ENCODE data around the gene ARHGAP45.
"Not testable (repeated sequence)": the region's sequence is repeated elsewhere in the genome, so short reads cannot be mapped to it uniquely, and the experiment has no call there.

Gene ARHGAP45

GRCh38 chr19:1106841-1107660 is 40.1 kb downstream of the ARHGAP45 start:
- no peak for DNase-seq

DNA sequence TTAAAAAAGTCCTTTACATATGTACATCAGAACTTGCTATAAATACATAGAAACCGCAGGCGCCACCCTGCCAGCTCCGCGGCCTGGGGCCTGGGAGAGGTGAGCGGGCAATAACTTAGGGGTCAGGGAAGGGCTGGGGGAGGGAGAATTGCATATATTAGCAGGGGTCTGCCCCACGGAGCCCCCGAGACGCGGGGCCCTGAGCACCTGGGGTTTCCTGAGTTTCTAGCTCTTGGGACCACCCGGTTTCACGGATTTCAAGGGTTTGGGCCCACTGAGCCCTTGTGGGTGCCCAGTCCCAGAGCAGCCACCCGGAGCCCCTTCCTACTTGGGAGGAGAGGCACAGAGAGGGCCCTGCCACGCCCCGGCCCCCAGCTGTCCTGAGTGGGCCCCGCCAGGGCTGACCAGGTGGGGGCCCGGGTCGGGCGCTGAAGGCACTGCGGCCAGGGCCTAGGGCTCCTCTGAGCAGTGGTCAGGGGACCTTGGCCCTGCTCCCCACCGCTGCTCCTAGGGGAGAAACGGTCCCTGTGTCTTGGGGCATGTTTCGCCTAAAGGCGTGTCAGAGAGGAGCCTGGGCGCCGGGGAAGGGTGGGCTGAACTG is 40.8 kb downstream of the ARHGAP45 start:
- DNase-seq, result no peak

DNA sequence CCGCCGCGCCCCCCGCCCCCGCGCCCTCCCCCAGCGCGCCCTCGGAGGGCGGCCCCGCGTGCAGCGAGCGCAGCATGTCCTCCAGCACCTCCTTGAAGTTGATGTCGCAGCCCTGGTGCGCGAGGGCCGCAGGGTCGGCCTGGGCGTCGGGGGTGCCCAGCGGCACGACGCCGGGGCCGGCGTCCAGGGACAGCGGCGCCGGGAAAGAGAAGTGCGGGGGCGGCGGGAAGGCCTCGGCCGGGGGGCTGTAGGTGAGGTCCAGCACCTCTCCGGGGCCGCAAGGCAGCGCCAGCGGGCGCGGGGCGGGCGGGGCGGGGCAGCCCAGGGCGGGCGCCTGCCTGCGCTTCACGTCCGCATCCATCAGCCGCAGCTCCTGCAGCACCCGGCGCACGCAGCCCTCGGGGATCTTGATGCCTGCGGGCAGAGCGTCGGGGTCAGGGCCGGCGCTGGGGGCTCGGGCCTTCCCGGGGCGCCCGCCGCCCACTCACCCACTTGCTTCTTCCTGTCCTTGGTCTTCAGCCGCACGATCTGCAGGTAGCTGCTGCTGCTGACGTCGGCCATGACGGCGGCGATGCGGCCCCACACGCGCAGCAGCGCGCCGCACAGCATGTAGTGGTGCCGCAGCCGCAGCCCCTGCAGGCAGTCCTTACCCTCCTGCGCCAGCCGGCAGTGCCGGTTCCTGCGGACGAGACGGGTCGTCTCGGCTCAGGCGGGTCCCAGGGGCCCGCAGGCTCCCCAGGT is 41.5 kb downstream of the ARHGAP45 start:
- DNase-seq, result no peak

DNA sequence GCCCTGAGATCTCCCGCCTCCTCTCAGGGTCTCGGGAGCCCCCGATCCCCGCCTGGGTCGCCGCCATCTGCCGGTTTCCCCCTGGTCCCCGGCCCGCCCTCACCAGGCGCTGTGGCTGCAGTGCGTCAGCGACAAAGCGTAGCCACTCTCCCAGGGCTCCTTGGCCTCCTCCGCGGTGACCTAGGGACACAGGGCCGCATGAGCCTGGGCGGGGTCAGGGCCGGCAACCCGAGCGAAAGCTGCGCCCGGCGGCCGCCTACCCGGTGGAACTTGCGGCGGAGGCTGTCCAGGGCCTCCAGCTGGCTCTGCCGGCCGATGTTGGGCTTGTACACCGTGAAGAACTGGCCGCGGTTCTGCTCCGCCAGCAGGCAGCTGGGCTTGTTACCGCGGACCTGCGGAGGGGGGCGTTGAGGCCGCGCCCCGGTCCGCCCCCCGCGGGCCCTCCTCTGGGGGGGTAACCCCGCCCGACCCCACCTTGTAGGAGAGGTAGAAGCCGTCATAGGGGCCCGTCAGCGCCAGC is 42.1 kb downstream of the ARHGAP45 start:
- DNase-seq, result no peak

DNA sequence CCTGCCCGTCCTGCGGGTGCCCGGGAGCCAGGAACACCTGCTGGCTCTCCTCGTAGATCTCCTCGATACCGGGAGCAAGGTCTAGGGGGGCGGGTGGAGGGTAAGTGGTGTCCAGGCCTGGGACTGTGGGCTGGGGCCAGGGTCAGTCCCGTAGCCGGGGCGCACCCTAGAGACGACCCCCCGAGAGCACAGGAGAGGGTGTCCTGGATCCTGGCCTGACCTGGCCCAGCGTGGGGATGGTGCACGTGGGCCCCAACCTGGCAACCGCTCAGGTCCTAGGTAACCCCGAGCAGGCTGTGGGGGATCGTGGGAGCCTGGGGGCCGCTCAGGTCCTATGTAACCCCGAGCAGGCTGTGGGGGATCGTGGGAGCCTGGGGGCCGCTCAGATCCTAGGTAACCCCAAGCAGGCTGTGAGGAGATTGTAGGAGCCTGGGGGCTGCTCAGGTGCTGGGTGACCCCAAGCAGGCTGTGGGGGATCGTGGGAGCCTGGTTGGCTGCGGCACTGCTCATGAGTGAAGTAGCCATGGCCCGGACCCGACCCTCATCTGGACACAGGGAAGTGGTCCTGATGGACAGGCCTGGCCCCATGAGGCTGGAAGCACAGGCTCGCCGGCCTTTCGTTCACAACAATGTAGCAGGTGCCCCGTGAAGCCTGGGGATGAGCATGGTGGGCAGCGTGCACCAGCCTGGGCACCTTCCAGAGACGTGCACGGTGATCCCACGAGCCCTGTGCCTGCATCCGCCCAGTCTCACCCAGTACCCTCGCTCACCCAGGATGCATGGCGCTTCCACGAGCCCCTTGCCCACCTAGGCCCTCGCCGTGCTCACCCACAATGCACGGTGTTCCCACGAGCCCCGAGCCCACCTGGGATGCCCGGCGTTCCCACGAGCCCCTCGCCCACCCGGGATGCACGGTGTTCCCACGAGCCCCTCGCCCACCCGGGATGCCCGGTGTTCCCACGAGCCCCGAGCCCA is 43.0 kb downstream of the ARHGAP45 start:
- no peak for DNase-seq

GRCh38 chr19:1110809-1111640 is 44.1 kb downstream of the ARHGAP45 start:
- no peak for DNase-seq

GRCh38 chr19:1111641-1112267 is 44.8 kb downstream of the ARHGAP45 start:
- DNase-seq, result no peak

DNA sequence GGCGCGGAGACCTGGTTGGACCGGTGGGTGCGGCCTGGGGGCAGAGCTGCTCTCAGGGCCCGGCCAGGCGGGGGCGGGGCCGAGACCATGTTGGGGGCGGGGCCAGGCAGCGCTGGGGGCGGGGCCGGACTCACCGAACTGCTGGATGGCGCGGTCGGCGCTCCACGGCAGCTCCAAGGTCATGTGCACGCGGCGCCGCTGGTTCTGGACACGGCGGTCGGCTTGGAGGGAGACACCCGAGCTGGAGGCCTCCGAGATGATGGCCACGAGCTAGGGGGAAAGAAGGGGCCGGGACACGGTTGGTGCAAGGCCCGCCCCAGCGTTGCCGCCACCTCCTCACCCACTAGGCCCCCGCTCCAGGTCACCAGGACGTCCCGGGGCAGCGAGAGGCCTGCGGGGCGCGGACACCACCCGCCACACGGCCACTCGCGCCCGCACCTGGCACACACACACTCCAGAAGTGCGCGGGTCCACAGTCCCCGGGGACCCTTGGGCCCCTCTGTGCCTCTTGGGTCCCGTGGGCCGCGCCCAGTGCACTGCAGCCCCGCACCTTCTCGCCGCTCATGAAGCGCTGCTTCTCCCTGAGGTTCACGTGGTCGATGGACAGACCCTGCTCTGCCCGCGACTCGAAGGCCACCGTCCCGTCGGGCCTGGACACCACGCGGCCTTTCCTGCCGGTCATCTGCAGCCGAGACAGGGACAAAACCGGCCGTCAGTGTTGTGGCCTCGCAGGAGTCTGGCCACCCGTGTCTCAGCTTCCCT is 45.5 kb downstream of the ARHGAP45 start:
- no peak for DNase-seq

DNA sequence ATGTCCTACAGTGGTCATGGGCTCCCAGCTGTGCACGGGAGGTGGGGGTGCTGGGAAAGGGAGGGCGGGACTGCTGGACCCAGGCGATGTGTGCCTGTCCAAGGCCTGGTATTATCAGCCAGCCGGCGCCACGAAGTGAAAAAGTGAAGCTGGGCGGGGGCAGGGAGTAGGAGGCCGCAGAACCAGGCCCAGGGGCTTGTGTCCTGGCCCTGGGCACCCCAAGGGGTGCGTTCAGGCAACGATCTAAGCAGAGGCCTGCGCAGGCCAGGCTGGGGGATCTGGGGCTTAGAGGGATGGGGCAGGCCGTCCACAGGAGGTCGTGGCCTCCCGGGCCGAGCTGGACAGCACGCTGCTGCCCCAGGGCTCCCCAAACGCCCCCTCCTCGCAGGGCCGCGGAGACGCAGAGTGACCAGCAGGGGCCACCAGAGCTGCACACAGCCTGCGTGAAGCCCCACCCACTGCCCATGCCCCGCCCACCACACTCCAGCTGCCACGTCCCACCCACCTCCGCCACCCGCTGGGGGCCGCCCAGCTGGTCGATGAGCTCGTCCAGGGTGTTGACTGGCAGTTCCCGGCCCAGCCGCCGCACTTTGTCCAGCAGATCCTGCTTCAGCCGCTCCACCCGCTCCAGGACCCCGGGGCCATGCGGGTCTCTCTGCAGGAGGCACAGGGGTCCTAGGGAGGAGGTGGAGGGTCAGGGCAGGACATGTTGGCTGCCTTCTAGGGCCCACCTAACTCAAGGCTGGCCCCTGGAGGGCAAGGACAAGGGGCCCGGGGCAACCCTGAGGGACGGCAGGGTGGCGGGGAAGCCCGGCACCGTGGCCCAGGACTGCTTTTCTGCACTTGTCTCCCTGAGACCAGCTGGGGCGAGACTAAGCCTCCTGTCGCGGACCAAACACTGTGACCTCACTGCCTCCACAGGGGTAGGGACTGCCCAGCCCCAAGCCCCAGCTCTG is 46.3 kb downstream of the ARHGAP45 start:
- peak; percentile 77 for DNase-seq

- no peak for DNase-seq
Observed at GRCh38 chr19:1113986-1114483, 47.1 kb downstream of the ARHGAP45 start.

DNA sequence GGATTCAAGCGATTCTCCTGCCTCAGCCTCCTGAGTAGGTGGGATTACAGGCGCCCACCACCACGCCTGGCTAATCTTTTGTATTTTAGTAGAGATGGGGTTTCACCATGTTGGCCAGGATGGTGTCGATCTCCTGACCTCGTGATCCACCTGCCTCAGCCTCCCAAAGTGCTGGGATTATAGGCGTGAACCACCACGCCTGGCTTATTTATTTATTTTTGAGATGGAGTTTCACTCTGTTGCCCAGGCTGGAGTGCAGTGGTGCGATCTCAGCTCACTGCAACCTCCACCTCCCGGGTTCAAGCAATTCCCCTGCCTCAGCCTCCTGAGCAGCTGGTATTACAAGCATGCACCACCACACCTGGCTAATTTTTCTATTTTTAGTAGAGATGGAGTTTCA is 47.8 kb downstream of the ARHGAP45 start:
- DNase-seq, result not testable (repeated sequence)

- no peak for DNase-seq
Observed at GRCh38 chr19:1115646-1116420, 48.9 kb downstream of the ARHGAP45 start.

DNA sequence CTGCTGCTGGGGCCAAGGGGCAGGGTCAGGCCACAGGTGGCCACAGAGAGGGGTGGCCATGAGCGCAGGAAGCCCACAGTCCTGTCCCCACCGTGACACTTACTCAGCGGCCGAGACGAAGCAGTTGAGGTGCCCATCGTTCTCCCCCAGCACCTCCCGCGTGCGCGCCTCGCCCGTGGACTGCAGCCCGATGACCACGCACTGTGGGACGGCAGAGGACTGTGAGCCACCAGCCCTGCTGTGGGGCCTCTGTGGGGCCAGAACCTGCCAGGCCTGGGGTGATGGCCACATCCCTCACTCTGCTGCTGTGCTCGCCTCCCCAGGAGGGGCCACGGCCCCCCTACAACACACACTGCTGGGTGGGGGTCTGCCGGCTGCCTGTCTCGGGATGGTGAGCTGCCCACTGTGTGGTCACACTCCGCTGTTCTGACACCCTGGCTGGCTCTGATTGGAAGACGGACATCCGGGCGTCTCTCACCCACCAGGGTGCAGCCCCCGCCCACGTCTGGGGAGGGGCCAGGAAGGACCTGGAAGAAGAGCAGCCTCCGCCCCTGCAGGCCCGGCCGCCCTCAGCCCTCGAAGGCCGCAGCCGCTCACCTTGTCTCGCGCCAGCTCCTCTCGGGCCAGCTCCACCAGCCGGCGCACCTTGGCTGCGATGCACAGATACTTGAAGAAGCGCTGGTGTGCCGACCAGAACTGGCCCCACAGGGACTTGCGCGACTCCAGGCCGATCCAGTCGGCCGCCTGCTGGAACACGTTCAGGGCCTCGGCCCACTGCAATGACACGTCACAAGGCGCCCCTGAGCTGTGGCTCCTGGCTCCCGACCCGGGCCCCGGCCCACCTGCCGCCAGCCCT is 50.0 kb downstream of the ARHGAP45 start:
- DNase-seq, result no peak

- no peak for DNase-seq
Observed at GRCh38 chr19:1117654-1118053, 50.7 kb downstream of the ARHGAP45 start.

- DNase-seq, result no peak
Observed at GRCh38 chr19:1118999-1119398, 52.0 kb downstream of the ARHGAP45 start.

DNA sequence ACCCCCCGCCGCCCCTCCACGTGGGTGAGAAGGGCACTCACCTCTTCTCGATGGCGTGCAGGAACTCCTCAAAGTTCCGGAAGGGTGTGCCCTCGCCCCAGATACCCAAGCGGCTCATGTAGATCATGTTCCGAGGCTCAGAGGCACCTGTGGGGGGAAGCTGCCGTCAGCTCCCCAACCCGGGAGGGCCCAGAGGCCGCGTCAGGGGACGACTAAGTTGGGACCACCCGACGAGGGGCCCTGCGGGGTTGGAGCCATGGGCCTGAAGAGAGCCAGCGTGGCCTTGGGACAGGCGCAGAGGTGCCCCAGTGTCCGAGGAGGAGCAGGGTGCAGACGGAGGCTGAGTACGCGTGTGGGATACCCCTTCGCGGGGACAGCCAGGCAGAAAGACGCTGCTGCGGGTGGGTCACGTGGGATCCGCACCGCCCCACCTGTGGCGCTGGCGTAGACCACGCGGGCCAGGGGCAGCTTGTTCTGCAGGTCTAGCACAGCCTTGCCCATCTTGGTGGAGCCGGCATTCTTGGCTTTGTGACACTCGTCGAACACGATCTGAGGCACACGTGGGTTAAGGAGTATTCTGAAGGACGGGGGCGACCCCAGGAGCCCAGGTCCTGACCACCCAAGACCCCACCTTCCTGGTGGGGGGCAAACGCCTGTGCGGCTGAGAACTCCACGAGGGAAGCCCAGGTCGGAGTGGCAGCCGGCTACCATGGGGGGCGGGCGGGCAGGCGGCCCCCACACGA is 52.7 kb downstream of the ARHGAP45 start:
- no peak for DNase-seq

All from kidney glomerular epithelial cell (primary cell).